Measurements from ENCODE around the gene PLPP7. TPM values are rescaled to one million over a fixed set of nuclear protein-coding genes. Genes with fewer than 3 reads are reported as not detected.
"Not testable (repeated sequence)": the region's sequence is repeated elsewhere in the genome, so short reads cannot be mapped to it uniquely, and the experiment has no call there.

Gene PLPP7
- total RNA-seq, 2 experiments from 2014 or later, result 0.21 TPM; not detected in 1

- Mint-ChIP-seq H3K27ac (no peak overlapping the region), H3K9me3 (no peaks in the 10 kb centered on the region), H3K27me3 (no peaks in the 10 kb centered on the region), H3K36me3 (ENCODE audit: low read depth) (no peaks in the 10 kb centered on the region), H3K4me1 (no peaks in the 10 kb centered on the region), H3K4me3 (no peak overlapping the region)
- POLR2A ChIA-PET, result no interaction called here
- DNase-seq, result no peak
- CTCF ChIA-PET, result no interaction called here
Measured at GRCh38 chr9:131318231-131319085, 28.9 kb downstream of the PLPP7 start.

- POLR2A ChIA-PET, result no interaction called here
- CTCF ChIA-PET, result interaction anchor here (0.7 kb wide), 1 partner anchor 295 kb away, joined by 3 read pairs; no protein-coding TSS in a partner anchor
- Mint-ChIP-seq H3K4me3 (no peak overlapping the region), H3K36me3 (ENCODE audit: low read depth) (no peaks in the 10 kb centered on the region), H3K27me3 (no peaks in the 10 kb centered on the region), H3K27ac (no peak overlapping the region), H3K4me1 (no peaks in the 10 kb centered on the region), H3K9me3 (no peaks in the 10 kb centered on the region)
- no peak for DNase-seq
Measured at GRCh38 chr9:131319486-131319885, 30.0 kb downstream of the PLPP7 start.

- no peaks in the 10 kb centered on the region for H3K36me3 Mint-ChIP-seq (ENCODE audit: low read depth)
- no peaks in the 10 kb centered on the region for H3K4me1 Mint-ChIP-seq
- no peaks in the 10 kb centered on the region for H3K9me3 Mint-ChIP-seq
- POLR2A ChIA-PET, result interaction anchor here (0.6 kb wide), 1 partner anchor 173 kb away, joined by 6 read pairs; no protein-coding TSS in a partner anchor
- H3K4me3 Mint-ChIP-seq, result no peak overlapping the region
- DNase-seq, result no peak
- CTCF ChIA-PET, result interaction anchor here (0.7 kb wide), 1 partner anchor 294 kb away, joined by 3 read pairs; no protein-coding TSS in a partner anchor
- H3K27ac Mint-ChIP-seq, result no peak overlapping the region
- no peaks in the 10 kb centered on the region for H3K27me3 Mint-ChIP-seq
Measured at GRCh38 chr9:131320031-131320685, 30.6 kb downstream of the PLPP7 start.

DNA sequence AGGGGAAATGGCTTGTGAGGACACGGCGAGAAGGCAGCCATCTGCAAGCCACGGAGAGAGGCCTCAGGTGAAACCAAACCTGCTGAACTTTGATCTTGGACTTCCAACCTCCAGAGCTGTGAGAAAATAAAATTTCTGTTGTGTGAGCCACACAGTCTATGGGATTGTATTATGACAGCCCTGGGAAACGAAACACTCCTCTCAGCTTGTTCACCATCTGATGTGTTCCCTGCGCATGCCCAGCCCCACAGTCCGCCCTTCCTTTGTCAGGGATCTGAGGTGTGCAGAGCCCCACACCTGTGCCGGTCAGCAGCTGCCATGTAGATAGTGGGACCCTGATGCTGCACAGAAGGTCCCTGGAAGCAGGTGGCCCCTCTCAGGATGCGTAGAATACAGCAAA lies 34.1 kb downstream of the PLPP7 start:
- POLR2A ChIA-PET, result no interaction called here
- Mint-ChIP-seq H3K36me3 (ENCODE audit: low read depth) (no peaks in the 10 kb centered on the region), H3K4me1 (no peaks in the 10 kb centered on the region), H3K27ac (no peak overlapping the region), H3K9me3 (no peaks in the 10 kb centered on the region), H3K27me3 (no peaks in the 10 kb centered on the region), H3K4me3 (no peak overlapping the region)
- DNase-seq, result no peak
- CTCF ChIA-PET, result interaction anchor here (1.2 to 1.5 kb wide), 2 partner anchors 10 to 13 kb away, joined by 4 to 11 read pairs; no protein-coding TSS in a partner anchor

- ChIA-PET POLR2A (interaction anchor here (0.6 kb wide), 1 partner anchor 190 kb away, joined by 3 read pairs; no protein-coding TSS in a partner anchor), CTCF (interaction anchor here (1.2 to 1.3 kb wide), 2 partner anchors 11 to 25 kb away, joined by 3 to 6 read pairs; no protein-coding TSS in a partner anchor)
- no peaks in the 10 kb centered on the region for H3K36me3 Mint-ChIP-seq (ENCODE audit: low read depth)
- H3K9me3 Mint-ChIP-seq, result no peaks in the 10 kb centered on the region
- no peak overlapping the region for H3K27ac Mint-ChIP-seq
- H3K27me3 Mint-ChIP-seq, result no peaks in the 10 kb centered on the region
- no peak for DNase-seq
- H3K4me3 Mint-ChIP-seq, result no peak overlapping the region
- no peaks in the 10 kb centered on the region for H3K4me1 Mint-ChIP-seq
Measured at GRCh38 chr9:131324736-131325679, 35.5 kb downstream of the PLPP7 start.

GRCh38 chr9:131329241-131329641 lies 39.7 kb downstream of the PLPP7 start:
- H3K27ac Mint-ChIP-seq, result no peak overlapping the region
- H3K36me3 Mint-ChIP-seq (ENCODE audit: low read depth), result no peaks in the 10 kb centered on the region
- H3K4me1 Mint-ChIP-seq, result no peaks in the 10 kb centered on the region
- no peak overlapping the region for H3K4me3 Mint-ChIP-seq
- ChIA-PET CTCF (no interaction called here), POLR2A (no interaction called here)
- DNase-seq, result no peak
- H3K27me3 Mint-ChIP-seq, result peaks cover 3% of the 10 kb centered on the region
- no peaks in the 10 kb centered on the region for H3K9me3 Mint-ChIP-seq

DNA sequence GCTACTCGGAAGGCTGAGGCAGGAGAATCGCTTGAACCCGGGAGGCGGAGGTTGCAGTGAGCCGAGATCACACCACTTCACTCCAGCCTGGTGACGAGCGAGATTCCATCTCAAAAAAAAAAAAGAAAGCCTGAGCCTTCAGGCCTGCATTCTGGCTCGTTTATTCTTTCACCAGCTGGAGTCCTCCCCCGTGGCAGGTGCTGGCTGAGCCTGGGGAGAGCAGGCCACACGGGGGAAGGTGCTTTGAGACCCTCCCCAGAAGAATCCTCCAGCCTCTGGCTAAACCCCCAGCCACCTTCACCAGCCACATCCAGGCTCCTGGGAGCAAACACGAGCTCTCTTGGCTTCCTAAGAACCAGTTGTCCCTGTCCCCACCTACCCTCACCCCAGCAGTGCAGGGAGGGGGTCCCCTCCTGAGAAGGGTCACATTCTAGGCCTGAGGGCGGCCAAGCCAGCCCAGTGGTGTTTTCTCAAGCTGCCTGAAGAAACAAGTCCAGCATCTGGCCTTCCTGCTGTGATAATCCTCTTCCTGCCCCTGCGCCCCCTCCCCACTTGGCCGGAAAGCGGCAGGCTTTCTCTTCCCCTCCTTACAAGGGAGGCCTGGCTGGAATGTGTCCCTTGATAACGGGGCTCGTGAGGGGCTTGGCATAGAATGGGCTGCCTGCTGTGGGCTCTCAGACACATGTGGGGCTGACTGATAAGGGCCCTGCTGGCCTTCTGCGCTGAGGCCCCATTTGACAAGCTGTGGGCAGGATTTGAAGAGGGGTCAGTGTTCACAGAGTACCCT lies 41.5 kb downstream of the PLPP7 start:
- Mint-ChIP-seq H3K4me3 (no peak overlapping the region), H3K4me1 (peaks cover under 1% of the 10 kb centered on the region), H3K27ac (no peak overlapping the region), H3K36me3 (ENCODE audit: low read depth) (no peaks in the 10 kb centered on the region), H3K27me3 (peaks cover 3% of the 10 kb centered on the region), H3K9me3 (no peaks in the 10 kb centered on the region)
- ChIA-PET CTCF (no interaction called here), POLR2A (no interaction called here)
- DNase-seq, result no peak

- H3K4me1 Mint-ChIP-seq; H3K27ac Mint-ChIP-seq; H3K9me3 Mint-ChIP-seq; H3K36me3 Mint-ChIP-seq (ENCODE audit: low read depth); H3K4me3 Mint-ChIP-seq; DNase-seq; POLR2A ChIA-PET; CTCF ChIA-PET; H3K27me3 Mint-ChIP-seq: not testable (repeated sequence)
Measured at GRCh38 chr9:131331996-131332395, 42.5 kb downstream of the PLPP7 start.

DNA sequence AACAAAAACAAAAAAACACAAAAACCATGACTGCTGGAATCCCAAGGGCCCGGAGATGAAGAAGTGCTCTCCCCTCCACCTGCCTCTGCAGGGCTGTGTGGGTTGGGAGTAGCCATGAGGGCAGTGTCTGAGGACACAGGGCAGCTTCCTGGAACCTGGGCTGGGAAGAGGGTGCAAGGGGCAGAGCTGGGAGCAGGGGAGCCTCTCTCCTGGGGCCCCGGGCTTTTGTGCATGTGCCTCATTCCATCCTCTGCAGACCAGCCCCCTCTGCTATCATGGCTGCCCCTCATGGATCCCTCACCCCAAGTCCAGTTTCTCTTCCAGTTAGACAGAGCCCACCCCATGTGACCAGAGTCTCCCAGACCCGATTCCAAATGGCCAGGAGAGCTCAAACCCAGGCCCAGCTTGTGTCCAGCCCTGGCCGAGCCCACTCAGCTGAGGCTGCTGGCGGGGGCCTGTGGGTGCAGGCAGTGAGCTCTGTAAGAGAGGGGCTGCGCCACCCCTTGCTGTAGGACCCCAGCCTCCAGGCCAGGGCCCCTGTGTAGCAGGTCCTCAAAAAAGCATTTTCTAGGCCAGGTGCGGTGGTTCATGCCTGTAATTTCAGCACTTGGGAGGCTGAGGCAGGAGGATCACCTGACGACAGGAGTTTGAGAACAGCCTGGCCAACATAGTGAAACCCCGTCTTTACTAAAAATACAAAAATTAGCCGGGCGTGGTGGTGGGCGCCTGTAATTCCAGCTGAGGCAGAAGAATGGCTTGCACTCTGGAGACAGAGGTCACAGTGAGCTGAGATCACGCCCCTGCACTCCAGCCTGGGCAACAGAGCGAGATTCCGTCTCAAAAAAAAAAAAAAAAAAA lies 44.5 kb downstream of the PLPP7 start:
- DNase-seq, result no peak
- H3K4me1 Mint-ChIP-seq, result peaks cover 3% of the 10 kb centered on the region
- H3K27me3 Mint-ChIP-seq, result peaks cover 3% of the 10 kb centered on the region
- H3K36me3 Mint-ChIP-seq (ENCODE audit: low read depth), result no peaks in the 10 kb centered on the region
- POLR2A ChIA-PET, result no interaction called here
- H3K27ac Mint-ChIP-seq, result no peak overlapping the region
- H3K4me3 Mint-ChIP-seq, result no peak overlapping the region
- CTCF ChIA-PET, result interaction anchor here (0.7 to 1.7 kb wide), 3 partner anchors 10 to 156 kb away, joined by 4 to 5 read pairs (median 4); no protein-coding TSS in a partner anchor
- no peaks in the 10 kb centered on the region for H3K9me3 Mint-ChIP-seq

DNA sequence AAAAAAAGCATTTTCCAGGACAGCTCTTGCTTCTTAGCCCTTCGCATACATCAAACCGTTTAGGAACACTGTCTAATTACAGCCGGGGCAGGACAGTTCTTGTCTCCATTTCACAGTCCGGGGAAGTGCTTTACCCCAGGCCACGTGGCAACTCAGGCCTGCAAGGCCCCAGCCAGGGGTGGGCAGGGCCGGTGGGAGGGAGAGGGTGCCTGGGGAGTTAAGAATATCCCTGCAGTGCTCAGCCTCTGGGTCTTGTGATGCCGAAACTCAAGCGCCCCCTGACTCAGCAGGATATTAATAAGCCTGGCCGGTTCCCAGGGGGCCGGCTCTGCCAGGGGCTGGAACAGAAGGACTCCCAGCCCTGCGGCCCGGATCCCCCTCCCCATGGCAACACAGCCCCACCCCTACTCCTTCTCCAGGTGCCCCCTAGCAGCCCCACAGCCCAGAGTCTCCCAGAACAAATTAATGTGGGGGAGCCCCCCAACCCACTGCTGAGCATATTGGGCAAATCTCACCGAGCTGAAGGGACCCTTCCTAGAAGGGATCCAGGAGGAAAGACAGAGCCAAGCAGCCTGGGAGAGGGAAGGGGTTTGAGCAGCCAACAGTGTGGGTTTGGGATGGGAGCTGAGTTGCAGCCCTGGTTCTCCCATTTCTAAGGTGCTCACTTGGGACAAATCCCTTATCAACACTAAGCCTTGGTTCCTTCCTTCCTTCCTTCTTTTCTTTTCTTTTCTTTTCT lies 45.3 kb downstream of the PLPP7 start:
- POLR2A ChIA-PET, result no interaction called here
- H3K9me3 Mint-ChIP-seq, result no peaks in the 10 kb centered on the region
- H3K36me3 Mint-ChIP-seq (ENCODE audit: low read depth), result no peaks in the 10 kb centered on the region
- no peak overlapping the region for H3K27ac Mint-ChIP-seq
- peaks cover 3% of the 10 kb centered on the region for H3K4me1 Mint-ChIP-seq
- H3K27me3 Mint-ChIP-seq, result peaks cover 5% of the 10 kb centered on the region
- H3K4me3 Mint-ChIP-seq, result no peak overlapping the region
- DNase-seq, result no peak
- CTCF ChIA-PET, result interaction anchor here (0.6 to 2.8 kb wide), 5 partner anchors 11 to 1699 kb away, joined by 3 to 42 read pairs (median 4); no protein-coding TSS in a partner anchor

DNA sequence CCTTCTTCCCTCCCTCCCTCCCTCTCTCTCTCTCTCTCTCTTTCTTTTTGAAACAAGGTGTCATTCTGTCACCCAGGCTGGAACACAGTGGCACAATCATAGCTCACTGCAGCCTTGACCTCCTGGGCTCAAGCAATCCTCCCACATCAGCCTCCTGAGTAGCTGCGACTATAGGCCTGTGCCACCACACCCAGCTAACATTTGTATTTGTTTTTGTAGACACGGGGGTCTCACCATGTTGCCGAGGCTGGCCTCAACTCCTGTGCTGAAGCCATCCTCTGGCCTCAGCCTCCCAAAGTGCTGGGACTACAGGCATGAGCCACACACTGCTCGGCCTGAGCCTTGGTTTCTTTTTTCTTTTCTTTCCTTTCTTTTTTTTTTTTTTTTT lies 45.8 kb downstream of the PLPP7 start:
- Mint-ChIP-seq H3K4me3 (no peak overlapping the region), H3K4me1 (peaks cover 3% of the 10 kb centered on the region), H3K27ac (no peak overlapping the region), H3K36me3 (ENCODE audit: low read depth) (no peaks in the 10 kb centered on the region), H3K9me3 (no peaks in the 10 kb centered on the region), H3K27me3 (peaks cover 6% of the 10 kb centered on the region)
- ChIA-PET POLR2A (interaction anchor here (0.7 kb wide), 1 partner anchor 195 kb away, joined by 8 read pairs; no protein-coding TSS in a partner anchor), CTCF (interaction anchor here (0.6 to 2.8 kb wide), 5 partner anchors 10 to 1698 kb away, joined by 3 to 42 read pairs (median 6); no protein-coding TSS in a partner anchor)
- DNase-seq, result no peak
